Posterior vena cava (tissue), 2 donors: ENCODE data around the gene EHD1. TPM values are rescaled to one million over a fixed set of nuclear protein-coding genes. Genes with fewer than 3 reads are reported as not detected.

Source experiments
- DNase-seq: peaks from one replicate; pipeline ENCODE4 v3.0.0-alpha.2; 2020; ENCODE audit warnings: low spot score
- intact Hi-C, 2 donors: fragments of 100-400 bp; cut with DNase I; formaldehyde crosslinking; loops; one replicate each; pipeline versions ENCODE4 v1.14.1 to v1.14.2; 2022 to 2023
- total RNA-seq, 2 donors: library from RNA; stranded (reverse); fragmentation: NEBNext Ultra II Directional; extraction: Animal tissue kit (Norgen Biotek cat#: 25700); gene quantifications; one replicate each; pipeline ENCODE4 v1.2.1, GENCODE V29; 2021
- donor health status: DM: yes; HTN: yes; CAD: no.
- donor health status: DM: yes; HTN: yes; CAD: no.

The EHD1 gene
- total RNA-seq, 2 donors from 2014 or later, result 135 to 164 TPM

DNA sequence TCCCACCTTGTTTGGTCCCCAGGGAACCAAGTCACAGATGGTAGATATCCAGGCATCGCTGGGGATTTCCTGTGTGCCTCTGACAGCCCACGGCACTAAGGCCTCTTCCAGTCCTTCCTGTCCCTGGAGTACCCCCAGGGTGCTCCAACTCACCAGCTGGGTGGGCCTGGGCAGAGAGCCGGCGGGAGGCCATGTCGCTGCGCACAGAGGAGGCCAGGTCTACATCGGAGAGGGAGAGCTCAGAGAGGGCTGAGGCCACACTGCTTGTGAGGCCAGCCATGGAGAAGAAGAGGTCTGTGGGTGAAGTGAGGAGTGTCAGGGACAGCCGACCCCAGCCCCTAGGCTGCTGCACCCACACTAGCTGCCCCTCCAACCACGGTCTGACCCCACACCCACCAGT is 33.3 kb upstream of the EHD1 start:
- intact Hi-C loops, result no loop called here
- DNase-seq, result no peak

- intact Hi-C loops, result no loop called here
- no peak for DNase-seq
Measured at GRCh38 chr11:64911142-64911541, 32.7 kb upstream of the EHD1 start.

- intact Hi-C loops, result no loop called here
- DNase-seq, result no peak
Measured at GRCh38 chr11:64910451-64911093, 32.2 kb upstream of the EHD1 start.

GRCh38 chr11:64909653-64910343 is 31.4 kb upstream of the EHD1 start:
- no peak for DNase-seq
- intact Hi-C loops, result no loop called here

- no peak for DNase-seq
- intact Hi-C loops, result loop anchor here in 1 of 2 donors (1.0 kb wide), 1 partner anchor 23 kb away; no protein-coding TSS in a partner anchor
Measured at GRCh38 chr11:64908766-64909165, 30.3 kb upstream of the EHD1 start.

GRCh38 chr11:64906314-64906635 is 27.9 kb upstream of the EHD1 start:
- intact Hi-C loops, result no loop called here
- DNase-seq, result no peak

DNA sequence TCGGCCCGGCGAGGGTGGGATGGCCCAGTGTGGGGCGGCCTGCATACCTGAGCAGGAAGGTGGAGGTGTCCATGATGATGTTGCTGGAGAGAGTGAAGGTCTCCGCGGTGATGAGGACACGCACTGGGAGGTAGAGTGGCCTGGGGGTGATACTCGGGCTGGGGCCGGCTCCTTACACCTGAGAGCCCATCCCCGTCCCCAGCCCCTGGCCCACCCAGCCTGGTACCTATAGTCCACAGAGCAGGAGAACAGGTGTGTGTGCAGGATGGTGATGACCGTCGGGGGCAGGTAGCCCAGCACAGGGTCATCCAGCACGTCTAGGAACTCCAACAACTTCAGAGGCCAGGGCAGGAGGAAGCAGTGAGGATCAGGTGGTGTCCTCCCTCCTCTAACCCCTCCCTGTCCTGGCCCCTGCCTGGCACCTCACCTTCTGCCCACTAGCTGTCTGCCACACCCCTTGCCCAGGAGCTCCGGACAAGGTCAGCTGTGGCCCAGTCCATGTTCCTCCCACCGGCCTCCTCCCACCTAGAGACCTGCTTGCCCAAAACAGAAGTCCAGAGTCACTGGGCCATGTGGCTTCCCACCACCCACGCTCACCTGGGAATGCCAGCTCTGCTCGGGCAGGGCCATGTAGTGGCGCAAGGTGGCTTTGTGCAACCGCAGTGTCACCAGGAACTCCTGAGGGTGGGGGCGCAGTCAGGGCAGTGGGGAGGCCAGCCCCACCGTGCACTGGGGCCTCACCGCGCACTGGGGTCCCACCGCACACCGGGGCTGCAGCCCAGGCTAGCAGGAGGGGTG is 27.3 kb upstream of the EHD1 start:
- DNase-seq, result no peak
- intact Hi-C loops, result no loop called here

DNA sequence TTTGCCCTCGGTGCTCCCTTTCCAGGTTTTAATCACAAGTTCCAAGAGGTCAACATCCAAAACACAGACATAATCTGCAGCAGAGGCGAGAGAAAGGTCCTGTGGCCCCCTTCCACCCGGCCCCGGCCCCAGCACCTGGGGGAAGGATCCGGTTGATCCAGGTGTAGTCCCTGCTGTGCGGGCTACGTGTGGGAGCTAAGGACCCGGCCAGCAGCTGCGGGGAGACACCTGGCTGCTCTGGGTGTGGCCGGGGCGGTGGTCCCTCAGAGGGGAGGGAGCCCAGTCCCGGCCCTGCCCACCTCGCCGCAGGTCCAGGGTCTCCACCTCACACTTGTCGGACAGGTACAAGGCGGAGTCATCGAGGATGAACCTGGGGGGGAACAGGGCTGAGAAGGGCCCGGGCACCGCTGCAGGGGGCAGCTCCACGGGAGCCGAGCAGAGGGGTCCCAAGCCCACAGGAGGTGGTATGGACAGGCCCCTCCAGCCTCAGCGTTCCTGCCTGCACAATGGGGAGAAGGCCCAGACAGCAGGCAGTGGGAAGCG is 24.9 kb upstream of the EHD1 start:
- DNase-seq, result no peak
- intact Hi-C loops, result no loop called here

GRCh38 chr11:64902102-64902900 is 23.9 kb upstream of the EHD1 start:
- intact Hi-C loops, result no loop called here
- DNase-seq, result no peak

DNA sequence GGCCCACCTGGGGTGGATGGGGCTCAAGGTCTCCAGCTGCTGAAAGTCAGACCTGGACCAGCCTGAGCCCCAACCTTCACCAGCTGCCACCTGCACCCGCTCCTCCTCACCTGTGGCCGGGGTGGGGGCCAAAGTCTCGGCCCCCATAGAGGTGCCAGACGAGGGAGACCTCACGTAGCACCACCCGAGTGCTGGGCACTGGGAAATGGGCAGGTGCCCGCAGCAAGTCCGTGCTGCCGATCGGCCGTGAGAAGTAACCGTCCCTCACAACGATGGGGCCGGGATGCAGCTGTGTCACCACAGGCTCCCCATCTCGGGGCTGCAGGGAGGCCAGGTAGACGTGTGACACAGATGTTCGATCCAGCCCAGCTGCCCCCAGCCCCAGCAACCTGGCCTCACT is 22.4 kb upstream of the EHD1 start:
- intact Hi-C loops, result no loop called here

GRCh38 chr11:64900263-64900678 is 21.9 kb upstream of the EHD1 start:
- no peak for DNase-seq
- intact Hi-C loops, result no loop called here

More for the DNA sequence above, 22.4 kb upstream of the EHD1 start:
- no peak for DNase-seq

DNA sequence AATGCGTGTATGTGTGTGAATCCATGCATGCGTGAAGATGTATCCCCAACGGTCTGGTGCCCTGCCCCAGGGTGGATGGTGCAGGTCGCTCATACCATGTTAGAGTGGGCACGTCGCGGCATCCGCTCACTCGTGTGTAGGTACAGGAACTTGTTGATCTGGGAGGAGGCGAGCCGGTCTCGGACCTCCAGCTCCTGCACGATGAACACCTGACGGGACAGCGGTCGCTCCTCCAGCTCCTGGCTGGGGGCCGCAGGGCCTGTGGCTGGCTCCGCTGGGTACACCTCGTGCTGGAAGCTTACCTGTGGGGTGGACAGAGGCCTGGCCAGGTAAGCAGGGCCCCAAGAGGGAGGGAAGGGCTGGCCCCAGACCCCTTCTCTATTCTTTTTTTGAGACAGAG is 20.1 kb upstream of the EHD1 start:
- no peak for DNase-seq
- intact Hi-C loops, result no loop called here

- intact Hi-C loops, result no loop called here
- no peak for DNase-seq
Measured at GRCh38 chr11:64898076-64898445, 19.6 kb upstream of the EHD1 start.

- DNase-seq, result no peak
- intact Hi-C loops, result no loop called here
Measured at GRCh38 chr11:64897381-64898075, 19.1 kb upstream of the EHD1 start.

DNA sequence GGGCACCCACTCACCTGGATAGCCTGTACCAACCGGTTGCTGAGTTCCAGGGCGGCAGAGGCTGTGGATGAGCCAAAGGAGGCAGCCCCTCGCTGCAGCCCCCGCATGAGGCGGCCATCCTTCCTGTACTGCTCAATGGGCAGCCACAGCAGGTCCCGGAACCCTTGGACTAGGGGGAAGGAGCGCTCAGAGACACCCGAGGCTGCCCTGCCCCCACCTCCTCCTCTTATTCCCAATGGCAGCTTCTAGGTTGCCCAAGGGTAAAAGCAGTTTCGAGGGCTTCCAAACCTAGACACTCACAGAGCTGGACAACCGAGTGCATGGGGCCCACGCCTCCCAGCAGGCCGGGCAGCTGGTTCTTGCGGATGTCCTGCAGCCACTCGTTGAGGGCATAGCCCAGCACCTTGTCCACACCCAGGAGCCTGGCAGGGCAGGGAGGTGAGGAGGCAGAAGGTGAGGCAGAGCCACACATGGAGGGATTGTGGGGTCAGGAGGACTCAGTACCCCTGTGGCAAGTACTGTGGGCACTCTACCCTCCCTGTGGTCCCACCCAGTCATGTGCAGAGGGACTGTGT is 18.1 kb upstream of the EHD1 start:
- intact Hi-C loops, result no loop called here
- DNase-seq, result no peak

DNA sequence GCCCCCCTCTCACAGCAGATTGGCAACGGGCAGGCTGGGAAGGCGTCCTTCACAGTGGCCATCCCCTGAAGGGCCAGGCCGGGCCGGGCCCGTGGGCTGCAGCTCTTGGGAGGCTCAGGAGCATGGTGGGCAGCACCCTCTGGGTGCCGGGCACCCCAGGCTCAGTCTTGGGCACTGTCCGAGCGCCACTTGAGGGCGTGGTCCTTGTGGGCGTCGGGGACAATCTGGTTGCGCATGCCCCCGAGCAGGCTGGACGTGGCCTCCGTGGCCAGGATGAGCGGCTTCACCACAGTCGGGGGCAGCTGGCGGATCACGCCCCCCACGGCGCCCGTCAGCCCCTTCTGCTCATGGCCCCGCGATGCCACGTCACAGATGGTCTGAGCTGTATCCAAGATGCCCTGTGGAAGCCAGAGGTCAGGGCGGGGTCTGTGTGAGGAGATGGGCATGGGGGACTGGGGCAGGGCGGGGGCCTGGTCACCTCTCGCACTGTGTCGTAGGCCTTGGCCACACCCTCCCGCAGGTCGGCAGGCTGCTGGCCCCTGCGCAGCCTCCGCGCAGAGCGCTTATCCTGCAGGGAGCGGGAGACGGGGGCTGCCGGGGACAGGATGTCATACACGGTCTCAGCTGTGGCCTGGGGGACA is 16.5 kb upstream of the EHD1 start:
- intact Hi-C loops, result loop anchor here (2.0 to 5.0 kb wide), 2 partner anchors 48 to 50 kb away; partner anchors contain the start of gene CDC42BPG (in 1 of the 2)

GRCh38 chr11:64894070-64894811 is 15.8 kb upstream of the EHD1 start:
- intact Hi-C loops, result loop anchor here (2.0 to 5.0 kb wide), 2 partner anchors 47 to 49 kb away; partner anchors contain the start of gene CDC42BPG (in 1 of the 2)
- peak; percentile 95 for DNase-seq

More for the DNA sequence above, 16.5 kb upstream of the EHD1 start:
- no peak for DNase-seq
